Vagina (tissue), 2 donors: ENCODE measurements around the gene ZFAND2B.

Source experiments
- POLR2A ChIP-seq, 2 donors: fragments of 450-650 bp; IDR thresholded peaks; one replicate each; pipeline ENCODE4 v1.6.1; 2017; ENCODE audit warnings: antibody characterized with exemption in 2 of 2, mild to moderate bottlenecking in 2 of 2, moderate library complexity in 2 of 2
- TF ChIP-seq, protein P1 (sequence below), 3 experiments: fragments of 450-650 bp in 2 of 3; fragments of 200-600 bp in 1 of 3; sonication (generic) in 1 of 3; IDR thresholded peaks; one replicate each; pipeline ENCODE4 v1.5.1; 2017 to 2019; ENCODE audit warnings: antibody characterized with exemption in 3 of 3, mild to moderate bottlenecking in 2 of 3, moderate library complexity in 2 of 3

DNA sequence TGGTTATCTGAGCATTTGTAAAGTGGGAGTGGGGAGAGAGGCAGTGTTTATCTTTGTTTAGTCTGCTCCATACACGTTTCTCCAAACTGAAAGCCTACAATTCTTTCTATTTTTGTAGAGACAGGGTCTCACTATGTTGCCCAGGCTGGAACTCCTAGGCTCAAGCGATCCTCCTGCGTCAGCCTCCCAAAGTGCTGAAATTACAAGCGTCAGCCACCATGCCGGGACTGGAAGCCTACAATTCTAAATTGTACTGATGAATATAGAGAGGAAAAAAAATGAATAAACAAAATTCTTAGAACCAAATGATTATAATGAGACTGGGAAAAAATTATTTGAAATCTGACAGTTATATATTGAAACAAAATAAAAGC, 1.4 kb upstream of the ZFAND2B start:
- TF ChIP-seq, protein P1, sequence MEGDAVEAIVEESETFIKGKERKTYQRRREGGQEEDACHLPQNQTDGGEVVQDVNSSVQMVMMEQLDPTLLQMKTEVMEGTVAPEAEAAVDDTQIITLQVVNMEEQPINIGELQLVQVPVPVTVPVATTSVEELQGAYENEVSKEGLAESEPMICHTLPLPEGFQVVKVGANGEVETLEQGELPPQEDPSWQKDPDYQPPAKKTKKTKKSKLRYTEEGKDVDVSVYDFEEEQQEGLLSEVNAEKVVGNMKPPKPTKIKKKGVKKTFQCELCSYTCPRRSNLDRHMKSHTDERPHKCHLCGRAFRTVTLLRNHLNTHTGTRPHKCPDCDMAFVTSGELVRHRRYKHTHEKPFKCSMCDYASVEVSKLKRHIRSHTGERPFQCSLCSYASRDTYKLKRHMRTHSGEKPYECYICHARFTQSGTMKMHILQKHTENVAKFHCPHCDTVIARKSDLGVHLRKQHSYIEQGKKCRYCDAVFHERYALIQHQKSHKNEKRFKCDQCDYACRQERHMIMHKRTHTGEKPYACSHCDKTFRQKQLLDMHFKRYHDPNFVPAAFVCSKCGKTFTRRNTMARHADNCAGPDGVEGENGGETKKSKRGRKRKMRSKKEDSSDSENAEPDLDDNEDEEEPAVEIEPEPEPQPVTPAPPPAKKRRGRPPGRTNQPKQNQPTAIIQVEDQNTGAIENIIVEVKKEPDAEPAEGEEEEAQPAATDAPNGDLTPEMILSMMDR (IDR thresholded peaks at IDR 0.05) = no peak
- no peak for TF ChIP-seq POLR2A (IDR thresholded peaks at IDR 0.05)
